DMS53 (cell line): ENCODE results near the gene WHRN.

Experiments used
- DNase-seq: peaks from one replicate; lab custom pipeline; 2025; lab: John Stamatoyannopoulos, UW

The WHRN gene

DNA sequence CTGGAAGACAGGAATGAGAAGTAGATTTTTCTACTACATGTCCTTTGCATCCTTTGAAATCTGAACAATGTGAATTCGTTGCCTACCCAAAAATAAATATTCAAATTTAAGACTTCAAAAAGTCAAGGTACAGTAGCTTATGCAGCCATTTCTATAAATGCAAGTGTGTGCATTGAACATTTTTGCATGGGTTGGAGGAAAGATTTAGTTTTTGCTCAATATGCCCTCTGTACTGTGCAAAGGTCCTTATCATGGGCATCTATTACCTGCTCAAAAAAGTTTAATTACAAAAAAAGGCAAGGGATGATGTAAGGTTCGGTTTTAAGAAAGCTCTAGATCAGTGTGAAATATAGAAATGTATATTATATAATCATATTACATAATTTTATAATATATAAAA is 140.1 kb downstream of the WHRN start:
- DNase-seq = no peak

DNA sequence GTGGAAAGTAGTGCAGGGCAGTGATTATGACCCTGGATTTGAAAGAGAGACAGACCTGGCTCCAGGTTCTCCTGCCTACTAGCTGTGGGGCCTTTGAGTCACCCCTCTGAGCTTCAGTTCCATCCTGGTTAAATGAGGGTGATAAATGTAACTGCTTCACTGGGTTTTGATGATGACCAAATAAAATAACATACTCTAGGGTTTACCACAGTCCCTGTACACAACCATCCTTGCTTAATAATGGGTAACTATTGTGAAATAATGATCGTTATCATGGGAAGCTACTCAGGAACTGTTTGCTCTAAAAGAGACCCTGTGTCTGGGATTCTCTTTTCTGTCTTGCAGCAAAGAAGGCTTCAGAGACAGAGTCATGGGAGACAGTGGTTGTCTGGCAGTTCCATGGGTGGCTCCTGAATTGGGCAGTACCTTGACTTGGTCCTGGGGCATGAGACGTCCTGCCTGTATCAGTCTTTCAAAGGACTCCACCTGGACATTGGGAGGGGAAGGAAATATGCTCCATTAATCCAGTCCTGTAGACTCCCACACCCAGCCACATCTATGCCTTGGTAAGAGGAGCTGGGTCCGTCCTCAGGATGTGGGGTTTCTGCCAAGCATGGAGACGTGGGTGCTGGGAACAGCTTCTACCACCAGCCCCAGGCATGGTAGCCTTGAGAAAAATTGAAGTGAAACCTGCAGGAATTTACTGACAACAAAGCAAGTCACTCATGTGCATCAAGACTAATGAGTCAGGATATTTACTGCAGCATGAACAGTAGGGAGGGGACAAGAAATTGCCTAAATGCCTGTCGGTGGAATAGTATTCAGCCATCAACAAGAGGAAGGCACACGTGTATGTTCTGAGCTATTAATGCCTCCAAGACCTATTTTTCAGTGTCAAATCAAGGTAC is 140.9 kb downstream of the WHRN start:
- no peak for DNase-seq

GRCh38 chr9:114363424-114363823 is 141.8 kb downstream of the WHRN start:
- no peak for DNase-seq

GRCh38 chr9:114362394-114362793 is 142.9 kb downstream of the WHRN start:
- no peak for DNase-seq

DNA sequence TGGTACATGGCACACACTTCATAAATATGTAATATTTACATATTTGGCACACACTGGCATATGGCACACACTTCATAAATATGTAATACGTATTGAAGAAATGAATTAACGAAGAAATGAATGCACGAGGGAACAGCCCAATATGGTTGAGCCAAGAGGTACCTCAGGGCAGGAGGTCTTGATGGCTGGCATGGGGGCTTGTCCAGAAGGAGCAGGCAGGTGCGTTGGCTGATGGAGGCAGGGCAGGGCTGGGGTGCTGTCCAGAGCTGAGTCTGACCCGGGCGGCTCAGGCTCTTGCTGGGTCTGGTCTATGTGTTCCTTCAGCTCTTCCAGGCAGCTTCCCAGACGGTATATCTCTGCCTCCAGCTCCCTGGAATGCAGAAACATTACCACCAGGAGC is 143.7 kb downstream of the WHRN start:
- DNase-seq = no peak

DNA sequence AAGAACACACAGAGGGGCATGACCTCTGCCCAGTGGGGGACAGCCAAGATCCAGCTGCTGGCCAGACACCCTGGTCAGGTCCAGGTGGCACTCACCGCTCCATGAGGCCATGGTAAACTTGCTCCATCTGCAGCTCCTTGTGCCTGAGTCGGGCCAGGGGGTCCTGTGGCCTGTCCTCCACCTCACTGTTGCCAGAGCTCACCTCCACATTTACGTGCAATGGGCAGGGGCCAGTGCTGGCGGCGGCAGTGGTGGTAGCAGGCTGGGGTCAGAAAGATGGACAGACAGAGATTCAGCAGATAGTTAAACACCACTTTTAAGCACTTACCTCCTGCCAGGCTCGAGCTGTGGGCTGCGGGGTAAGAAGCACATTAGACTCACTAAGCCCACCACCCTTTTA is 145.5 kb downstream of the WHRN start:
- no peak for DNase-seq

DNA sequence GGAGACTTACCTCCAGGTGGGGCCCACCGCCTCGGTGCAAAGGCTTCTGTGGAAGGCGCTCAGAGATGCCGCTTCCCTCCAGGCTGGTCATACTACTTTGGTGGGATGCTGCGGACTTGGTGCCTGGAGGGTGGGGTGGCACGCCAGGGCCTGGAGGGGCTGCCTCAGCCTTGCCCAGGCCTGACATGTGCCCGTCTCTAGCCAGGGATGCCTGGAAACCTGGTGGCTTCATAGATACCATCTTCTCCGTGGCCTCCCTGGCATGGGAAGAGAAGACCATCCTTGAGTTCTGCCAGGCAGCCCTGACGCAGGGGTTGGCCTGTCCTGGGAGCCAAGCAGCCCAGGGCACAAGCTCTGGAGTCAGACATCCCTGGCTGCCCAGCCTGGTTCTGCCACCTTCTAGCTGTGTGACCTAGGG is 147.4 kb downstream of the WHRN start:
- DNase-seq = no peak

GRCh38 chr9:114357360-114357759 is 147.9 kb downstream of the WHRN start:
- no peak for DNase-seq

DNA sequence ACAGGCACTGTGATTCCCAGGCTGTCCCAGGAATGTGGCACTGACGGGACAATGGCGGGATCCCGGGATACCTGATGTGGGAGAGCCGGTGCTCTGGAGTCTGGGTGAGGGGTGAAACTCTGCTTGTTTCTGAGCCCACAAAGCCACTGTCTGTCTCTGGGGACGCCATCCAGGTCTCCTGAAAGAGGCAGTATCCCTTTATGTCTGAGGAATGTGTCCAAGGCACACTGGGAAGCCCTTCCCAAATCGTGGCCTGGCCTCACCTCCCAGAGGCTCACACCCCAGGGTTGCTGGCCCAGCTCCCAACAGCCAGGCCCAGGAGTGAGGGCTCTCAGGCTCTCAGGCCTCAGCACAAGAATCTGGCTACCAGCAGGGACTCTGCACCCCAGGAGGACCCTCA is 148.5 kb downstream of the WHRN start:
- no peak for DNase-seq

DNA sequence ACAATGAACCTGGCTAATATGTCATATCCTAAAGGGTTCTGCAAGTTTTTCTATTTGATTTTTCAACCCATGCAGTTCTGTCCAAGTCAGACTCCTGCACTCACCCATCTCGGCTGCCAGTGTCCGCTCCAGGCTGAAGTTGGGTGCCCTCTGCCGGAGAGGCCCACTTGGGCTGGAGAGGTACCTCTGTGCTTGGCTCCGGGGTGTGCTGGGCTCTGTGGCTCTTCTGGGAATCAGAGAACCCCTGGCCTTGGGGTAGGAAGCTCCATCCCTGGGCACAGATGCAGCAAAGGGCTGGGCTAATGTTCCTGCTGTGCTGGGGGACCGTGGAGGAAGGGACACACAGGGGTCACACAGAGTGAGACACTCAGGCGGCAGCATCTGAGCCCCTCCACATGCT is 149.5 kb downstream of the WHRN start:
- no peak for DNase-seq
